GM19324 (cell line): ENCODE measurements around the gene KLHDC2.
"Not testable (repeated sequence)": the region's sequence is repeated elsewhere in the genome, so short reads cannot be mapped to it uniquely, and the experiment has no call there.

Experiments used
- ATAC-seq: cut with Tn5 transposase; IDR thresholded peaks from one replicate; pipeline ENCODE4 v1.9.1; 2021; ENCODE audit warnings: mild to moderate bottlenecking, moderate library complexity; ENCODE audit not compliant: unreplicated experiment, low FRiP score

KLHDC2 gene

GRCh38 chr14:49767571-49768300 lies at the start of gene KLHDC2:
Gene KLHDC2 (plus strand): TSS chr14:49768153. CDS start chr14:49768469, 316 bp downstream.
- ATAC-seq, result peak; percentile 96

GRCh38 chr14:49720744-49721143 lies 47.2 kb upstream of the KLHDC2 start:
- ATAC-seq, result no peak

GRCh38 chr14:49721733-49722435 lies 46.1 kb upstream of the KLHDC2 start:
- not testable (repeated sequence) for ATAC-seq

- ATAC-seq, result no peak
Observed at GRCh38 chr14:49727171-49727570, 40.8 kb upstream of the KLHDC2 start.

- no peak for ATAC-seq
Observed at GRCh38 chr14:49732896-49733295, 35.1 kb upstream of the KLHDC2 start.

- ATAC-seq, result no peak
Observed at GRCh38 chr14:49733836-49734235, 34.1 kb upstream of the KLHDC2 start.

GRCh38 chr14:49735669-49736068 lies 32.3 kb upstream of the KLHDC2 start:
- ATAC-seq, result not testable (repeated sequence)

- ATAC-seq, result no peak
Observed at GRCh38 chr14:49745191-49745590, 22.8 kb upstream of the KLHDC2 start.

- not testable (repeated sequence) for ATAC-seq
Observed at GRCh38 chr14:49746476-49746875, 21.5 kb upstream of the KLHDC2 start.

GRCh38 chr14:49754570-49755097 lies 13.3 kb upstream of the KLHDC2 start:
- no peak for ATAC-seq

- ATAC-seq, result no peak
Observed at GRCh38 chr14:49755378-49755777, 12.6 kb upstream of the KLHDC2 start.

GRCh38 chr14:49761839-49762551 lies 6.0 kb upstream of the KLHDC2 start:
- no peak for ATAC-seq

GRCh38 chr14:49766839-49767238 lies 1.1 kb upstream of the KLHDC2 start:
- ATAC-seq, result no peak

- ATAC-seq, result no peak
Observed at GRCh38 chr14:49767270-49767570, 733 bp upstream of the KLHDC2 start.

- peak; percentile 27 for ATAC-seq
Observed at GRCh38 chr14:49768301-49769121, 558 bp downstream of the KLHDC2 start.

- ATAC-seq, result no peak
Observed at GRCh38 chr14:49769171-49769570, 1.2 kb downstream of the KLHDC2 start.

GRCh38 chr14:49769581-49770211 lies 1.7 kb downstream of the KLHDC2 start:
- no peak for ATAC-seq

- no peak for ATAC-seq
Observed at GRCh38 chr14:49770212-49770817, 2.4 kb downstream of the KLHDC2 start.

- not testable (repeated sequence) for ATAC-seq
Observed at GRCh38 chr14:49771691-49772090, 3.7 kb downstream of the KLHDC2 start.
